H1 (cell line): Measurements from ENCODE around the gene HMGXB3. TPM values are rescaled to one million over a fixed set of nuclear protein-coding genes. Genes with fewer than 3 reads are reported as not detected.

Source experiments
- CTCF ChIA-PET: fragments of 300-600 bp; sonication (Branson Sonifier 250); formaldehyde crosslinking; loops from one replicate; lab custom pipeline; 2021; ENCODE audit not compliant: partially characterized antibody; lab: Charles Lee
- POLR2A ChIA-PET: fragments of 300-600 bp; sonication (Branson Sonifier 250); formaldehyde crosslinking; loops from one replicate; lab custom pipeline; 2021; ENCODE audit warnings: inconsistent platforms; ENCODE audit not compliant: partially characterized antibody; lab: Charles Lee
- DNase-seq, 2 experiments: peaks; one replicate each; pipeline versions ENCODE4 v3.0.0 to v3.0.0-alpha.2; 2010 to 2022; ENCODE audit warnings: low spot score in 2 of 2, low read depth in 1 of 2, mixed read lengths in 1 of 2
- FAIRE-seq: peaks from 2 replicates; lab custom pipeline; 2011; peaks lifted over from hg19 to GRCh38; lab: Jason Lieb, UNC
- H2AFZ ChIP-seq: 2 replicates; pipeline ENCODE4 v1.8.1; 2012; ENCODE audit warnings: low read length, inconsistent platforms
- H2AK5ac ChIP-seq: 2 replicates; pipeline ENCODE4 v1.6.1; 2013; ENCODE audit warnings: low read depth, low read length
- H2BK120ac ChIP-seq: replicated peaks from 2 replicates; pipeline ENCODE3; 2013; ENCODE audit warnings: low read depth, low read length, inconsistent platforms
- H2BK12ac ChIP-seq: 2 replicates; pipeline ENCODE4 v1.6.1; 2013; ENCODE audit warnings: low read depth, low read length
- H2BK15ac ChIP-seq: 2 replicates; pipeline ENCODE4 v1.6.1; 2013; ENCODE audit warnings: low read length
- H2BK20ac ChIP-seq: 2 replicates; pipeline ENCODE4 v1.6.1; 2013; ENCODE audit warnings: low read length
- H2BK5ac ChIP-seq: 2 replicates; pipeline ENCODE4 v1.6.1; 2013; ENCODE audit warnings: low read depth, low read length
- H3K14ac ChIP-seq: 2 replicates; pipeline ENCODE4 v1.6.1; 2013; ENCODE audit warnings: inconsistent platforms; ENCODE audit not compliant: insufficient read length
- H3K18ac ChIP-seq: 2 replicates; pipeline ENCODE4 v1.6.1; 2013; ENCODE audit warnings: low read length; ENCODE audit errors: extremely low read depth
- H3K23ac ChIP-seq: 2 replicates; pipeline ENCODE4 v1.6.1; 2013; ENCODE audit warnings: inconsistent platforms; ENCODE audit not compliant: insufficient read length
- H3K23me2 ChIP-seq: 2 replicates; pipeline ENCODE4 v1.6.1; 2013; ENCODE audit warnings: low read depth, low read length
- H3K27ac ChIP-seq: 2 replicates; pipeline ENCODE4 v1.6.1; 2011; ENCODE audit warnings: low read depth, low read length, inconsistent platforms
- H3K27me3 ChIP-seq, 4 experiments: replicated peaks in 1 of 4; 1 replicate in 1 of 4; 2 replicates in 3 of 4; pipeline versions ENCODE4 v1.6.1 to v1.8.1; 2011 to 2013; ENCODE audit warnings: low read length in 3 of 4, mild to moderate bottlenecking in 3 of 4, inconsistent platforms in 2 of 4, mixed read lengths in 2 of 4, moderate library complexity in 1 of 4; ENCODE audit not compliant: control insufficient read depth in 3 of 4, insufficient read depth in 3 of 4; ENCODE audit errors: extremely low read depth in 1 of 4
- H3K36me3 ChIP-seq, 4 experiments: 2 replicates each; pipeline versions ENCODE4 v1.6.1 to v1.8.1; 2011 to 2013; ENCODE audit warnings: mild to moderate bottlenecking in 4 of 4, low read length in 3 of 4, moderate library complexity in 2 of 4, control low read depth in 1 of 4, inconsistent platforms in 1 of 4; ENCODE audit not compliant: insufficient read depth in 4 of 4, control insufficient read depth in 2 of 4
- H3K4ac ChIP-seq: replicated peaks from 2 replicates; pipeline ENCODE3; 2013; ENCODE audit warnings: low read length, low read depth, mixed read lengths, inconsistent platforms; ENCODE audit not compliant: insufficient read length
- H3K4me1 ChIP-seq, 4 experiments: replicated peaks in 1 of 4; 1 replicate in 1 of 4; 2 replicates in 3 of 4; pipeline versions ENCODE4 v1.6.1 to v1.8.1; 2011 to 2013; ENCODE audit warnings: low read length in 3 of 4, inconsistent platforms in 2 of 4, mixed read lengths in 1 of 4; ENCODE audit not compliant: insufficient read depth in 4 of 4, control insufficient read depth in 3 of 4
- H3K4me2 ChIP-seq, 2 experiments: 2 replicates each; pipeline versions ENCODE4 v1.6.1 to v1.8.1; 2011 to 2013; ENCODE audit warnings: low read depth in 2 of 2, low read length in 2 of 2, control low read depth in 1 of 2, inconsistent platforms in 1 of 2, mild to moderate bottlenecking in 1 of 2; ENCODE audit not compliant: insufficient read depth in 1 of 2
- H3K4me3 ChIP-seq, 4 experiments: fragments of 200-600, 300-600 bp in 1 of 4; sonication (generic), shearing (Covaris generic), sonication (Bioruptor Twin) in 1 of 4; 2 replicates each; pipeline versions ENCODE4 v1.5.1 to v1.8.1; 2011 to 2016; ENCODE audit warnings: low read length in 4 of 4, low read depth in 3 of 4, control low read depth in 2 of 4, inconsistent platforms in 2 of 4, mild to moderate bottlenecking in 2 of 4, mixed read lengths in 1 of 4, moderate library complexity in 1 of 4; ENCODE audit not compliant: insufficient read depth in 2 of 4; ENCODE audit errors: extremely low read depth in 1 of 4
- H3K56ac ChIP-seq: replicated peaks from 2 replicates; pipeline ENCODE3; 2013; ENCODE audit warnings: low read depth, mild to moderate bottlenecking, mixed read lengths, low read length, inconsistent platforms; ENCODE audit not compliant: insufficient read length
- H3K79me1 ChIP-seq: 2 replicates; pipeline ENCODE4 v1.6.1; 2013; ENCODE audit warnings: low read depth, low read length, control low read depth
- H3K79me2 ChIP-seq, 2 experiments: 2 replicates each; pipeline versions ENCODE4 v1.6.1 to v1.8.1; 2012 to 2013; ENCODE audit warnings: low read length in 2 of 2, mild to moderate bottlenecking in 2 of 2, inconsistent platforms in 1 of 2; ENCODE audit not compliant: insufficient read depth in 2 of 2, control insufficient read depth in 1 of 2
- H3K9ac ChIP-seq, 4 experiments: replicated peaks in 1 of 4; 1 replicate in 1 of 4; 2 replicates in 3 of 4; pipeline versions ENCODE4 v1.6.1 to v1.8.1; 2011 to 2013; ENCODE audit warnings: low read depth in 3 of 4, low read length in 3 of 4, control low read depth in 2 of 4, mild to moderate bottlenecking in 2 of 4, moderate library complexity in 2 of 4, inconsistent platforms in 1 of 4; ENCODE audit errors: extremely low read depth in 1 of 4
- H3K9me3 ChIP-seq, 2 experiments: 2 replicates each; pipeline versions ENCODE4 v1.6.1 to v1.8.1; 2012 to 2013; ENCODE audit warnings: mild to moderate bottlenecking in 2 of 2, moderate library complexity in 2 of 2, control low read depth in 1 of 2, inconsistent platforms in 1 of 2, low read depth in 1 of 2, low read length in 1 of 2, mixed read lengths in 1 of 2; ENCODE audit not compliant: insufficient read depth in 2 of 2
- H4K20me1 ChIP-seq, 2 experiments: replicated peaks in 1 of 2; 2 replicates each; pipeline versions ENCODE3 to v1.8.1; 2011 to 2013; ENCODE audit warnings: inconsistent platforms in 2 of 2, low read length in 2 of 2, mild to moderate bottlenecking in 1 of 2; ENCODE audit not compliant: insufficient read depth in 2 of 2, control insufficient read depth in 1 of 2
- H4K5ac ChIP-seq: 2 replicates; pipeline ENCODE4 v1.6.1; 2013; ENCODE audit warnings: low read length, low read depth, mixed read lengths, inconsistent platforms; ENCODE audit not compliant: insufficient read length
- H4K8ac ChIP-seq: 2 replicates; pipeline ENCODE4 v1.8.0; 2013; ENCODE audit warnings: mild to moderate bottlenecking, moderate library complexity, low read length, inconsistent platforms; ENCODE audit not compliant: insufficient read depth; ENCODE audit errors: extremely low read depth
- H4K91ac ChIP-seq: replicated peaks from 2 replicates; pipeline ENCODE3; 2013; ENCODE audit warnings: low read length, mixed read lengths, inconsistent platforms; ENCODE audit not compliant: insufficient read length
- SP4 ChIP-seq: IDR thresholded peaks from 2 replicates; pipeline ENCODE4 v1.6.1; 2012; ENCODE audit warnings: low read length, inconsistent platforms
- WGBS, 2 experiments: shearing (Covaris generic) in 1 of 2; methylation state at CpG; one replicate each; pipeline versions ENCODE4 v1.1.6 to v1.1.7; 2013 to 2015; ENCODE audit warnings: low lambda C conversion rate in 2 of 2, mixed read lengths in 2 of 2, inconsistent platforms in 1 of 2, low coverage in 1 of 2, missing lambda C conversion rate in 1 of 2; ENCODE audit not compliant: insufficient replicate concordance in 2 of 2, insufficient coverage in 1 of 2, insufficient read length in 1 of 2; ENCODE audit errors: extremely low coverage in 1 of 2, missing lambda C conversion rate in 1 of 2; 5-methylcytosine and 5-hydroxymethylcytosine counted together
- polyA plus RNA-seq, 7 experiments: library from polyadenylated mRNA; depleted of rRNA in 3 of 7; stranded (reverse) in 5 of 7; unstranded in 2 of 7; fragments of >200 nt in 5 of 7; fragments of 200-250 nt in 2 of 7; gene quantifications; 1 replicate in 5 of 7; 2 replicates in 1 of 7; 4 replicates in 1 of 7; pipeline versions ENCODE4 v1.2.1 to v1.2.3, GENCODE V29; 2011 to 2013; ENCODE audit warnings: missing spikeins in 2 of 7, mixed read lengths in 2 of 7
- total RNA-seq: library from RNA; stranded (reverse); fragmentation: NEBNext Ultra II Directional; extraction: Animal tissue kit (Norgen Biotek cat#: 25700); gene quantifications from 2 replicates; pipeline ENCODE4 v1.2.1, GENCODE V29; 2021

HMGXB3 gene
- total and polyA plus RNA-seq, 2 of the 8 experiments (the other 6 are each of a cell fraction or from before 2014, with no cell fraction given) = 26.8 to 28.0 TPM

DNA sequence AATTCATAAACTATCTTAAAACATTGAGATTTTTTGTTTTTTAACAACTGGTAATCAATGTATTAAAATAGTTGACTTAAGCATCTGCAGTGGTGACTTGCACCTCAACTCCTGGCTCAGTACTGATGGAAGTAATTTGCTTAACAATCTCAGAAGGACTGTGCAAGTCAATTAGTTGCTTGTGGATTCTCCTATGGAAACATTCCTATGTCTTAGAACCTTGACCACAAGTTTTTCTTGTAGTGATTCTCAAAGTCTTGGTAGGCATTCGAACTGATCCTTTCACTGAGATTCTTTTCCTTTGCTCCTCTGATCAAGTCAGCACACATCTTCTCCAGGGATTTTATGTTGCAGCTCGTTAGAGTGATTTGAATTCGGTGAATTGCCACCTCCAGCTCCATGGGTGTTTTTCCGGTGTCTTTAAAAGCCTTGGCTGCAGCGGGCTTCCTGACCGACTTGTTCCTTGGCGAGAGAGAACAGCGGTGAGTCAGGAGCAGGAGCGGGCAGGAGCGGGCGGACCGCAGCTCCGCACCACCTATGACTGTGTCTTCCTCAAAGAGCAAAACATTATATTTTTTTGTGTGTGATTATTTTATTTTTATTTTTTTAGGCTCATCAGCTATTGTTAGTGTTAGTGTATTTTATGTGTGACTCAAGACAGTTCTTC lies 21.1 kb downstream of the HMGXB3 start:
- H3K9me3 ChIP-seq = no peaks in the 10 kb centered on the region
- DNase-seq (no peak), FAIRE-seq (no peak)
- no peak overlapping the region for H2AK5ac ChIP-seq
- no peak overlapping the region for H4K5ac ChIP-seq
- no peaks in the 10 kb centered on the region for H3K23me2 ChIP-seq
- no peaks in the 10 kb centered on the region; a peak in 1 of 7 replicates for H3K4me1 ChIP-seq
- H3K27ac ChIP-seq = no peak overlapping the region
- 69% methylated on average over 13 of the region's 13 CpGs; no CpG with 5 or more reads in 1 of the 2 experiments for WGBS, 2 experiments
- no peak for TF ChIP-seq SP4
- TF ChIP-seq, all 59 proteins: peak for 0
- no peak overlapping the region for H2BK5ac ChIP-seq
- no peaks in the 10 kb centered on the region for H3K79me1 ChIP-seq
- POLR2A ChIA-PET = interaction anchor here (1.1 to 1.2 kb wide), 2 partner anchors 9 to 22 kb away, joined by 3 to 4 read pairs; partner anchors contain the start of genes HMGXB3 and TIGD6
- H3K23ac ChIP-seq = no peak overlapping the region
- H4K8ac ChIP-seq = no peak overlapping the region
- H3K4me2 ChIP-seq = peak overlapping the region in 1 of 2 experiments; percentile 2; a peak in 1 of 4 replicates
- H2BK120ac ChIP-seq = no peak overlapping the region
- peaks cover 3 to 65% (median 33%) of the 10 kb centered on the region in 4 experiments; a peak in 6 of 8 replicates for H3K36me3 ChIP-seq
- CTCF ChIA-PET = interaction anchor here (0.9 to 2.0 kb wide), 5 partner anchors 9 to 196 kb away, joined by 3 to 7 read pairs (median 5); no protein-coding TSS in a partner anchor
- no peak overlapping the region for H2BK12ac ChIP-seq
- H3K4ac ChIP-seq = no peak overlapping the region
- no peak overlapping the region for H2BK20ac ChIP-seq
- H3K14ac ChIP-seq = no peak overlapping the region
- H4K91ac ChIP-seq = no peak overlapping the region
- H4K20me1 ChIP-seq = peaks cover 0 to 2% of the 10 kb centered on the region in 2 experiments
- H3K56ac ChIP-seq = no peak overlapping the region
- no peaks in the 10 kb centered on the region for H3K79me2 ChIP-seq
- no peak overlapping the region for H3K4me3 ChIP-seq
- no peaks in the 10 kb centered on the region for H3K27me3 ChIP-seq
- H2BK15ac ChIP-seq = no peak overlapping the region
- no peak overlapping the region for H3K18ac ChIP-seq
- H3K9ac ChIP-seq = no peak overlapping the region
- no peak overlapping the region for H2AFZ ChIP-seq
